Hepatocyte (in vitro differentiated cells): ENCODE results near the gene ADGRG7. TPM values are rescaled to one million over a fixed set of nuclear protein-coding genes. Genes with fewer than 3 reads are reported as not detected.
"Not testable (repeated sequence)": the region's sequence is repeated elsewhere in the genome, so short reads cannot be mapped to it uniquely, and the experiment has no call there.

Source experiments
- DNase-seq: peaks from one replicate; pipeline ENCODE4 v3.0.0-alpha.2; 2016; ENCODE audit warnings: low spot score
- H2AFZ ChIP-seq: fragments of 200-600 bp; sonication (generic); 2 replicates; pipeline ENCODE4 v1.6.0; 2016; ENCODE audit warnings: antibody characterized with exemption, mild to moderate bottlenecking
- H3K27ac ChIP-seq: fragments of 200-600 bp; sonication (generic); 2 replicates; pipeline ENCODE4 v1.5.1; 2016; ENCODE audit warnings: mild to moderate bottlenecking
- H3K27me3 ChIP-seq: fragments of 200-600 bp; sonication (generic); 2 replicates; pipeline ENCODE4 v1.6.1; 2016
- H3K36me3 ChIP-seq: fragments of 200-600 bp; sonication (generic); replicated peaks from 2 replicates; pipeline ENCODE4 v1.5.1; 2016; ENCODE audit warnings: low read depth; ENCODE audit not compliant: insufficient read depth
- H3K4me1 ChIP-seq: fragments of 200-600 bp; sonication (generic); 2 replicates; pipeline ENCODE4 v1.5.1; 2016; ENCODE audit warnings: mild to moderate bottlenecking, moderate library complexity; ENCODE audit not compliant: insufficient read depth
- H3K4me2 ChIP-seq: fragments of 200-600 bp; sonication (generic); 2 replicates; pipeline ENCODE4 v1.6.0; 2016
- H3K4me3 ChIP-seq: fragments of 200-600 bp; sonication (generic); 2 replicates; pipeline ENCODE4 v1.5.1; 2016; ENCODE audit warnings: mild to moderate bottlenecking
- H3K79me2 ChIP-seq: fragments of 200-600 bp; sonication (generic); 2 replicates; pipeline ENCODE4 v1.6.0; 2017; ENCODE audit warnings: mild to moderate bottlenecking
- H3K9me2 ChIP-seq: fragments of 200-600 bp; sonication (generic); replicated peaks from 2 replicates; pipeline ENCODE4 v1.6.0; 2017; ENCODE audit warnings: mild to moderate bottlenecking; ENCODE audit not compliant: insufficient read depth
- H3K9me3 ChIP-seq: fragments of 200-600 bp; sonication (generic); 2 replicates; pipeline ENCODE4 v1.5.1; 2016; ENCODE audit warnings: low read depth, mild to moderate bottlenecking
- H4K20me1 ChIP-seq: fragments of 200-600 bp; sonication (generic); 2 replicates; pipeline ENCODE4 v1.6.0; 2016; ENCODE audit warnings: mild to moderate bottlenecking; ENCODE audit not compliant: insufficient read depth, poor library complexity, severe bottlenecking
- CTCF ChIP-seq: fragments of 200-600 bp; sonication (generic); IDR thresholded peaks from 2 replicates; pipeline ENCODE4 v1.5.1; 2016; ENCODE audit warnings: antibody characterized with exemption, mild to moderate bottlenecking; ENCODE audit not compliant: poor library complexity
- EZH2 ChIP-seq: fragments of 200-600 bp; sonication (generic); IDR thresholded peaks from 2 replicates; pipeline ENCODE4 v1.6.1; 2016; ENCODE audit warnings: antibody characterized with exemption, mild to moderate bottlenecking, borderline replicate concordance
- EZH2phosphoT487 ChIP-seq: fragments of 200-600 bp; sonication (generic); IDR thresholded peaks from one replicate; pipeline ENCODE4 v1.6.1; 2018; ENCODE audit warnings: antibody characterized with exemption, mild to moderate bottlenecking, low read depth, moderate library complexity; ENCODE audit not compliant: unreplicated experiment, severe bottlenecking
- WGBS: methylation state at CpG from one replicate; pipeline ENCODE4 v1.1.6; 2016; ENCODE audit warnings: low lambda C conversion rate; ENCODE audit errors: missing lambda C conversion rate; 5-methylcytosine and 5-hydroxymethylcytosine counted together
- polyA plus RNA-seq: library from polyadenylated mRNA; unstranded; fragments of >200 nt; fragmentation: Nextera tagmentation; extraction: Ambion mirVana; gene quantifications from 2 replicates; pipeline ENCODE4 v1.2.1, GENCODE V29; 2016
- total RNA-seq: library from RNA; depleted of rRNA; stranded (reverse); fragments of >200 nt; gene quantifications from 2 replicates; pipeline ENCODE4 v1.2.3, GENCODE V29; 2014

The ADGRG7 gene
- total and polyA plus RNA-seq, 2 experiments from 2014 or later, result 4.9 to 33.3 TPM

- Histone ChIP-seq H3K27me3 (no peaks in the 10 kb centered on the region), H3K27ac (no peak overlapping the region), H3K4me3 (no peak overlapping the region), H3K4me1 (peaks cover 3% of the 10 kb centered on the region), H2AFZ (no peak overlapping the region), H3K9me3 (no peaks in the 10 kb centered on the region), H3K9me2 (no peaks in the 10 kb centered on the region), H3K4me2 (no peak overlapping the region), H4K20me1 (no peaks in the 10 kb centered on the region), H3K79me2 (no peaks in the 10 kb centered on the region), H3K36me3 (no peaks in the 10 kb centered on the region)
- no peak for TF ChIP-seq EZH2
- TF ChIP-seq CTCF, result no peak
- no peak for TF ChIP-seq EZH2phosphoT487
- DNase-seq, result no peak
These were observed 30.8 kb upstream of the ADGRG7 start for GRCh38 chr3:100578646-100579045.

- 85% methylated on average over 2 of the region's 2 CpGs for WGBS
- no peaks in the 10 kb centered on the region for H3K36me3 ChIP-seq
- H3K4me3 ChIP-seq, result no peak overlapping the region
- H3K79me2 ChIP-seq, result no peaks in the 10 kb centered on the region
- no peaks in the 10 kb centered on the region for H3K9me3 ChIP-seq
- no peak overlapping the region for H3K27ac ChIP-seq
- no peak for DNase-seq
- no peaks in the 10 kb centered on the region for H3K27me3 ChIP-seq
- no peaks in the 10 kb centered on the region for H3K9me2 ChIP-seq
- H4K20me1 ChIP-seq, result no peaks in the 10 kb centered on the region
- no peak overlapping the region for H3K4me2 ChIP-seq
- H2AFZ ChIP-seq, result no peak overlapping the region
- H3K4me1 ChIP-seq, result peaks cover 3% of the 10 kb centered on the region
- no peak for TF ChIP-seq EZH2
- no peak for TF ChIP-seq CTCF
- TF ChIP-seq EZH2phosphoT487, result no peak
These were observed 29.3 kb upstream of the ADGRG7 start for GRCh38 chr3:100580147-100580546.

GRCh38 chr3:100581650-100582049 lies 27.8 kb upstream of the ADGRG7 start:
- H3K4me1 ChIP-seq, result peaks cover 3% of the 10 kb centered on the region

DNA sequence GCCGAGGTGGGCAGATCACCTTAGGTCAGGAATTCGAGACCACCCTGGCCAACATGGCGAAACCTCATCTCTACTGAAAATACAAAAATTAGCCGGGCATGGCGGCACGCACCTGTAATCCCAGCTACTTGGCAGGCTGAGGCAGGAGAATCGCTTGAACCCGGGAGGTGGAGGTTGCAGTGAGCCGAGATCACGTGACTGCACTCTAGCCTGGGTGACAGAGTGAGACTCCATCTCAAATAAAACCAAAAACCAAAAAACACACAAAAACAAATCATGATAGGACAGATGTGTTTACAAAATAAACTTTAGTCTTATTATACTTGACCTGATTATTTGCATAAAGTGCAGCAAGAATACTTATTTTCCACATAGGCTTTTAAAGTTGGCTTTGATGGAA lies 27.2 kb upstream of the ADGRG7 start:
- not testable (repeated sequence) for H3K4me3 ChIP-seq, H3K36me3 ChIP-seq, H3K9me3 ChIP-seq, H4K20me1 ChIP-seq, DNase-seq, H3K9me2 ChIP-seq, H2AFZ ChIP-seq, H3K4me2 ChIP-seq, H3K79me2 ChIP-seq, H3K4me1 ChIP-seq, H3K27me3 ChIP-seq
- 93% methylated on average over 10 of the region's 10 CpGs for WGBS
- peak overlapping the region; percentile 1 for H3K27ac ChIP-seq

More at GRCh38 chr3:100581650-100582049, 27.8 kb upstream of the ADGRG7 start:
- TF ChIP-seq EZH2 (no peak), CTCF (no peak)
- 86% methylated on average over 1 of the region's 1 CpG for WGBS
- Histone ChIP-seq H3K9me2 (no peaks in the 10 kb centered on the region), H3K27ac (peak overlapping the region; percentile 1), H3K27me3 (no peaks in the 10 kb centered on the region), H3K4me3 (no peak overlapping the region), H3K79me2 (no peaks in the 10 kb centered on the region), H3K4me2 (no peak overlapping the region), H2AFZ (no peak overlapping the region), H3K9me3 (no peaks in the 10 kb centered on the region), H4K20me1 (no peaks in the 10 kb centered on the region), H3K36me3 (no peaks in the 10 kb centered on the region)
- no peak for DNase-seq
